OCI-LY7 (cell line): ENCODE data around the gene CEP20. TPM values are rescaled to one million over a fixed set of nuclear protein-coding genes. Genes with fewer than 3 reads are reported as not detected.

Source experiments
- BruUV-seq: library from RNA; stranded (reverse); fragments of 400-500 nt; replicated peaks from 2 replicates; lab custom pipeline; 2021; lab: Mats Ljungman, UMichigan
- CTCF ChIA-PET: fragments of 300-600 bp; sonication (Branson Sonifier 250); formaldehyde crosslinking; loops from one replicate; lab custom pipeline; 2022; ENCODE audit warnings: antibody characterized with exemption; ENCODE audit not compliant: unreplicated experiment; lab: Charles Lee
- POLR2A ChIA-PET: fragments of 300-600 bp; sonication (Branson Sonifier 250); formaldehyde crosslinking; loops from one replicate; lab custom pipeline; 2022; ENCODE audit warnings: antibody characterized with exemption; lab: Charles Lee
- DNase-seq: peaks from one replicate; pipeline ENCODE4 v3.0.0-alpha.2; 2015; ENCODE audit warnings: low spot score
- H2AFZ ChIP-seq: fragments of 200-600 bp; sonication (generic), shearing (Covaris generic); 2 replicates; pipeline ENCODE4 v1.6.1; 2014; ENCODE audit warnings: mild to moderate bottlenecking, antibody characterized with exemption, low read length, moderate library complexity
- H3K27ac ChIP-seq: fragments of 200-600 bp; sonication (generic); 2 replicates; pipeline ENCODE4 v1.5.1; 2014; ENCODE audit warnings: mixed run types, low read depth, mild to moderate bottlenecking, moderate library complexity, low read length, inconsistent platforms; ENCODE audit not compliant: poor library complexity, severe bottlenecking
- H3K36me3 ChIP-seq: fragments of 200-600 bp; sonication (generic); 2 replicates; pipeline ENCODE4 v1.6.1; 2014; ENCODE audit warnings: mild to moderate bottlenecking, antibody characterized with exemption, low read length, moderate library complexity, mixed read lengths; ENCODE audit not compliant: insufficient read depth
- H3K4me1 ChIP-seq: fragments of 200-600 bp; sonication (generic); 2 replicates; pipeline ENCODE4 v1.5.1; 2014; ENCODE audit warnings: mild to moderate bottlenecking, low read length; ENCODE audit not compliant: insufficient read depth, poor library complexity, severe bottlenecking
- H3K4me2 ChIP-seq: fragments of 200-600 bp; sonication (generic); 2 replicates; pipeline ENCODE4 v1.6.1; 2014; ENCODE audit warnings: mild to moderate bottlenecking, low read length
- H3K4me3 ChIP-seq: fragments of 200-600 bp; sonication (generic); 2 replicates; pipeline ENCODE4 v1.5.1; 2014; ENCODE audit warnings: mild to moderate bottlenecking, low read depth, low read length; ENCODE audit not compliant: poor library complexity, severe bottlenecking
- H3K79me2 ChIP-seq: fragments of 200-600 bp; sonication (generic); 2 replicates; pipeline ENCODE4 v1.6.1; 2016; ENCODE audit warnings: low read depth, mild to moderate bottlenecking, low read length, moderate library complexity, mixed read lengths; ENCODE audit not compliant: insufficient read depth
- H3K9me2 ChIP-seq: fragments of 200-600 bp; sonication (generic); 2 replicates; pipeline ENCODE4 v1.6.1; 2016; ENCODE audit warnings: mild to moderate bottlenecking, low read length, mixed read lengths; ENCODE audit not compliant: insufficient read depth
- H3K9me3 ChIP-seq: fragments of 200-600 bp; sonication (generic); 2 replicates; pipeline ENCODE4 v1.6.1; 2014; ENCODE audit warnings: mild to moderate bottlenecking, mixed run types, low read length, mixed read lengths
- H4K20me1 ChIP-seq: fragments of 200-600 bp; sonication (generic); 2 replicates; pipeline ENCODE4 v1.6.1; 2014; ENCODE audit warnings: mild to moderate bottlenecking, antibody characterized with exemption, low read length, moderate library complexity, mixed read lengths; ENCODE audit not compliant: insufficient read depth
- CTCF ChIP-seq: fragments of 200-600 bp; sonication (generic); conservative IDR thresholded peaks from 2 replicates; pipeline ENCODE4 v1.5.1; 2014; ENCODE audit warnings: mild to moderate bottlenecking, antibody characterized with exemption, low read length, moderate library complexity, mixed read lengths
- EZH2phosphoT487 ChIP-seq: fragments of 200-600 bp; sonication (generic); IDR thresholded peaks from 2 replicates; pipeline ENCODE4 v1.6.1; 2018; ENCODE audit warnings: low read depth, borderline replicate concordance, mild to moderate bottlenecking, mixed run types, antibody characterized with exemption, low read length, moderate library complexity, mixed read lengths
- intact Hi-C: fragments of 100-400 bp; cut with micrococcal nuclease; formaldehyde crosslinking; loops from one replicate; pipeline ENCODE4 v1.10.0; 2022; ENCODE audit not compliant: unreplicated experiment
- total RNA-seq, 2 experiments: library from RNA; depleted of rRNA in 1 of 2; stranded (reverse); fragments of >200 nt in 1 of 2; shearing (Covaris generic) in 1 of 2; gene quantifications; 2 replicates each; pipeline ENCODE4 v1.2.3, GENCODE V29; 2014 to 2022

Gene CEP20
- total RNA-seq, 2 experiments from 2014 or later: 36.6 to 62.8 TPM

- ChIA-PET POLR2A (no interaction called here), CTCF (no interaction called here)
- no peaks in the 10 kb centered on the region for H3K36me3 ChIP-seq
- H3K79me2 ChIP-seq: peaks cover 14% of the 10 kb centered on the region
- BruUV-seq: no TSS peak
- TF ChIP-seq EZH2phosphoT487: no peak
- TF ChIP-seq CTCF: no peak
- no peaks in the 10 kb centered on the region for H3K9me3 ChIP-seq
- H3K27ac ChIP-seq: no peak overlapping the region
- DNase-seq: no peak
- intact Hi-C loops: loop anchor here (2.0 kb wide), 1 partner anchor 239 kb away; no protein-coding TSS in a partner anchor
- no peaks in the 10 kb centered on the region for H3K9me2 ChIP-seq
- H3K4me2 ChIP-seq: peak overlapping the region; percentile 96
- peak overlapping the region; percentile 44; the same call in 1 of the 2 replicates for H2AFZ ChIP-seq
- H3K4me3 ChIP-seq: peak overlapping the region; percentile 73
- H3K4me1 ChIP-seq: peaks cover 54% of the 10 kb centered on the region
- no peaks in the 10 kb centered on the region for H4K20me1 ChIP-seq
Measured at GRCh38 chr16:15857724-15858560, 30.5 kb downstream of the CEP20 start.

GRCh38 chr16:15856901-15857698, 31.3 kb downstream of the CEP20 start, which contains the start of gene MYH11:
Gene MYH11 (minus strand): TSS chr16:15857028. CDS start chr16:15838252, 18,776 bp downstream.
- BruUV-seq: no TSS peak
- ChIA-PET CTCF (no interaction called here), POLR2A (interaction anchor here (0.5 to 1.0 kb wide), 3 partner anchors 31 to 248 kb away, joined by 3 to 4 read pairs (median 3); partner anchors contain the start of gene CEP20)
- peak within 1 kb of the TSS; percentile 96 for H3K27ac ChIP-seq
- TF ChIP-seq EZH2phosphoT487 (no peak), CTCF (peak; percentile 55)
- H3K4me2 ChIP-seq: peak within 1 kb of the TSS; percentile 96
- H3K9me2 ChIP-seq: no peaks in the 10 kb centered on the region
- H2AFZ ChIP-seq: peak within 1 kb of the TSS; percentile 44
- peak within 1 kb of the TSS; percentile 73 for H3K4me3 ChIP-seq
- H4K20me1 ChIP-seq: no peaks in the 10 kb centered on the region
- H3K9me3 ChIP-seq: no peaks in the 10 kb centered on the region
- H3K4me1 ChIP-seq: peaks cover 60% of the 10 kb centered on the region
- DNase-seq: peak; percentile 61
- no peaks in the 10 kb centered on the region for H3K36me3 ChIP-seq
- peaks cover 14% of the 10 kb centered on the region for H3K79me2 ChIP-seq
- intact Hi-C loops: loop anchor here (2.0 kb wide), 1 partner anchor 240 kb away; no protein-coding TSS in a partner anchor
